Liver (tissue), 3 donors: Measurements from ENCODE around the gene GTF3C4.

Experiments used
- ATF3 ChIP-seq: IDR thresholded peaks from 2 replicates; pipeline ENCODE4 v1.6.1; 2016; ENCODE audit warnings: antibody characterized with exemption
- CTCF ChIP-seq: fragments of 150-350 bp; IDR thresholded peaks from 2 replicates; pipeline ENCODE4 v1.5.1; 2017; ENCODE audit warnings: improper control_type of control experiment, low read depth, low read length; ENCODE audit not compliant: missing input control
- FOXA1 ChIP-seq: IDR thresholded peaks from 2 replicates; pipeline ENCODE4 v1.6.1; 2016; ENCODE audit warnings: antibody characterized with exemption
- GABPA ChIP-seq, 2 donors: IDR thresholded peaks in 1 of 2; conservative IDR thresholded peaks in 1 of 2; 2 replicates each; pipeline ENCODE4 v1.6.1; 2016; ENCODE audit warnings: antibody characterized with exemption in 2 of 2, mild to moderate bottlenecking in 1 of 2, moderate library complexity in 1 of 2
- JUND ChIP-seq, 2 donors: IDR thresholded peaks; 2 replicates each; pipeline ENCODE4 v1.6.1; 2016; ENCODE audit warnings: antibody characterized with exemption in 2 of 2
- RAD21 ChIP-seq, 2 donors: IDR thresholded peaks; 2 replicates each; pipeline ENCODE4 v1.6.1; 2016; ENCODE audit warnings: antibody characterized with exemption in 2 of 2, mild to moderate bottlenecking in 2 of 2
- RXRA ChIP-seq, 2 donors: IDR thresholded peaks; 2 replicates each; pipeline ENCODE4 v1.6.1; 2017 to 2018; ENCODE audit warnings: antibody characterized with exemption in 2 of 2, mild to moderate bottlenecking in 1 of 2
- SP1 ChIP-seq: IDR thresholded peaks from 2 replicates; pipeline ENCODE4 v1.6.1; 2018; ENCODE audit warnings: antibody characterized with exemption, mild to moderate bottlenecking
- TAF1 ChIP-seq: conservative IDR thresholded peaks from 2 replicates; pipeline ENCODE4 v1.6.1; 2016; ENCODE audit warnings: antibody characterized with exemption, mild to moderate bottlenecking
- YY1 ChIP-seq: IDR thresholded peaks from 2 replicates; pipeline ENCODE4 v1.6.1; 2016; ENCODE audit warnings: antibody characterized with exemption, mild to moderate bottlenecking
- TF ChIP-seq, protein P1 (sequence below): IDR thresholded peaks from 2 replicates; pipeline ENCODE4 v1.6.1; 2016; ENCODE audit warnings: antibody characterized with exemption, mild to moderate bottlenecking
- TF ChIP-seq, protein P2 (sequence below): IDR thresholded peaks from 2 replicates; pipeline ENCODE4 v1.6.1; 2016; ENCODE audit warnings: antibody characterized with exemption
- TF ChIP-seq, protein P3 (sequence below): IDR thresholded peaks from 2 replicates; pipeline ENCODE4 v1.6.1; 2016; ENCODE audit warnings: antibody characterized with exemption
- donor health status: healthy.
- donor health status: healthy.

DNA sequence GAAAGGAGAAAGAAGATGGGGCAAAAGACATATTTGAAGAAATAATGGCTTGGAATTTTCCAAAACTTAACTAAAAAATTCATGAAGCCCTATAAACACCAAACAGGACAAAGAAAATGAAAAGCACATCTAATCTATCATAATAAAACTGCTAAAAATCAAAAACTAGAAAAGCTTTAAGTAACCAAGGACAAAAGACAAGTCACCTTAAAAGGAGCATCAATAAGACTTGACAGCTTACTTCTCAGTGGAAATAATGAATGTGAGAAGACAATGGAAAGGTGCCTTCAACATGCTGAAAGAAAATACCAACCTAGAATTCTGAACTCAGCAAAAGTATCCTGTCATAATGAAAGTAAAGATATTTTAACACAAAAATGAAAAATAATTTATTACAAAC lies 27.0 kb downstream of the GTF3C4 start:
- TF ChIP-seq, protein P1, sequence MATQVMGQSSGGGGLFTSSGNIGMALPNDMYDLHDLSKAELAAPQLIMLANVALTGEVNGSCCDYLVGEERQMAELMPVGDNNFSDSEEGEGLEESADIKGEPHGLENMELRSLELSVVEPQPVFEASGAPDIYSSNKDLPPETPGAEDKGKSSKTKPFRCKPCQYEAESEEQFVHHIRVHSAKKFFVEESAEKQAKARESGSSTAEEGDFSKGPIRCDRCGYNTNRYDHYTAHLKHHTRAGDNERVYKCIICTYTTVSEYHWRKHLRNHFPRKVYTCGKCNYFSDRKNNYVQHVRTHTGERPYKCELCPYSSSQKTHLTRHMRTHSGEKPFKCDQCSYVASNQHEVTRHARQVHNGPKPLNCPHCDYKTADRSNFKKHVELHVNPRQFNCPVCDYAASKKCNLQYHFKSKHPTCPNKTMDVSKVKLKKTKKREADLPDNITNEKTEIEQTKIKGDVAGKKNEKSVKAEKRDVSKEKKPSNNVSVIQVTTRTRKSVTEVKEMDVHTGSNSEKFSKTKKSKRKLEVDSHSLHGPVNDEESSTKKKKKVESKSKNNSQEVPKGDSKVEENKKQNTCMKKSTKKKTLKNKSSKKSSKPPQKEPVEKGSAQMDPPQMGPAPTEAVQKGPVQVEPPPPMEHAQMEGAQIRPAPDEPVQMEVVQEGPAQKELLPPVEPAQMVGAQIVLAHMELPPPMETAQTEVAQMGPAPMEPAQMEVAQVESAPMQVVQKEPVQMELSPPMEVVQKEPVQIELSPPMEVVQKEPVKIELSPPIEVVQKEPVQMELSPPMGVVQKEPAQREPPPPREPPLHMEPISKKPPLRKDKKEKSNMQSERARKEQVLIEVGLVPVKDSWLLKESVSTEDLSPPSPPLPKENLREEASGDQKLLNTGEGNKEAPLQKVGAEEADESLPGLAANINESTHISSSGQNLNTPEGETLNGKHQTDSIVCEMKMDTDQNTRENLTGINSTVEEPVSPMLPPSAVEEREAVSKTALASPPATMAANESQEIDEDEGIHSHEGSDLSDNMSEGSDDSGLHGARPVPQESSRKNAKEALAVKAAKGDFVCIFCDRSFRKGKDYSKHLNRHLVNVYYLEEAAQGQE = no peak
- no peak for TF ChIP-seq CTCF
- TF ChIP-seq, protein P2, sequence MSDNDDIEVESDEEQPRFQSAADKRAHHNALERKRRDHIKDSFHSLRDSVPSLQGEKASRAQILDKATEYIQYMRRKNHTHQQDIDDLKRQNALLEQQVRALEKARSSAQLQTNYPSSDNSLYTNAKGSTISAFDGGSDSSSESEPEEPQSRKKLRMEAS = no peak
- no peak for TF ChIP-seq GABPA (IDR thresholded peaks at IDR 0.05 in 1 of 2, conservative IDR thresholded peaks at IDR 0.05 in 1 of 2)
- no peak for TF ChIP-seq SP1
- TF ChIP-seq TAF1 = no peak
- no peak for TF ChIP-seq FOXA1
- TF ChIP-seq RAD21 (IDR thresholded peaks at IDR 0.05) = no peak
- TF ChIP-seq, protein P3, sequence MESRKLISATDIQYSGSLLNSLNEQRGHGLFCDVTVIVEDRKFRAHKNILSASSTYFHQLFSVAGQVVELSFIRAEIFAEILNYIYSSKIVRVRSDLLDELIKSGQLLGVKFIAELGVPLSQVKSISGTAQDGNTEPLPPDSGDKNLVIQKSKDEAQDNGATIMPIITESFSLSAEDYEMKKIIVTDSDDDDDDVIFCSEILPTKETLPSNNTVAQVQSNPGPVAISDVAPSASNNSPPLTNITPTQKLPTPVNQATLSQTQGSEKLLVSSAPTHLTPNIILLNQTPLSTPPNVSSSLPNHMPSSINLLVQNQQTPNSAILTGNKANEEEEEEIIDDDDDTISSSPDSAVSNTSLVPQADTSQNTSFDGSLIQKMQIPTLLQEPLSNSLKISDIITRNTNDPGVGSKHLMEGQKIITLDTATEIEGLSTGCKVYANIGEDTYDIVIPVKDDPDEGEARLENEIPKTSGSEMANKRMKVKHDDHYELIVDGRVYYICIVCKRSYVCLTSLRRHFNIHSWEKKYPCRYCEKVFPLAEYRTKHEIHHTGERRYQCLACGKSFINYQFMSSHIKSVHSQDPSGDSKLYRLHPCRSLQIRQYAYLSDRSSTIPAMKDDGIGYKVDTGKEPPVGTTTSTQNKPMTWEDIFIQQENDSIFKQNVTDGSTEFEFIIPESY = no peak
- no peak for TF ChIP-seq YY1
- no peak for TF ChIP-seq RXRA (IDR thresholded peaks at IDR 0.05)
- no peak for TF ChIP-seq ATF3
- no peak for TF ChIP-seq JUND (IDR thresholded peaks at IDR 0.05)
